GM18505 (cell line): ENCODE measurements around the gene CYSLTR1.

Source experiments
- ATAC-seq: cut with Tn5 transposase; IDR thresholded peaks from one replicate; pipeline ENCODE4 v1.9.1; 2021; ENCODE audit not compliant: unreplicated experiment
- POLR2A ChIP-seq: IDR thresholded peaks from 4 replicates; pipeline ENCODE4 v1.6.1; 2011; ENCODE audit warnings: borderline replicate concordance; ENCODE audit not compliant: insufficient read depth, insufficient read length; ENCODE audit errors: extremely low read depth

CYSLTR1 gene

GRCh38 chrX:78327370-78328086 is at the start of gene CYSLTR1:
Gene CYSLTR1, minus strand, starts transcription at chrX:78327611. Its CDS starts 53,865 bp downstream, at chrX:78273746.
- no peak for TF ChIP-seq POLR2A
- peak; percentile 57 for ATAC-seq

- ATAC-seq: no peak
- TF ChIP-seq POLR2A: no peak
Observed at GRCh38 chrX:78377186-78377585, 49.8 kb upstream of the CYSLTR1 start.

DNA sequence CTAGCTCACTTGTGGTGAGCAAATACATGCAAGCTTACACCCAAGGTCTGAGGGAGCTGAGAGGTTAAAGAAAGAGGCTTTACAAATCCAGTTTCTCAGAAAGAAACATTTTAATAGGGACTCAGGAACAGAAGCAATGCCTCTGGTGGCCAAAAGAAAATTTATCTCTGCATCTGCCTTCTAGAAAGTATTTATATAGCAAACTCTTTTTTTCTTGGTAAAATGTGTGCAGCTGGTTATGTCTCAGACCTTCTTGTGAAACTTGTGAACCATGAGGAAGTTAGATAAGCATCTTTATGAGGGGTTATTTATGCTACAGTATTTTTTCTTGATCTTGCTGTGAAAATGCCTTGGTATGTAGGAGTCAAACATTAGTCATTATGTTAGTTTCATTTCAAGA is 48.5 kb upstream of the CYSLTR1 start:
- peak; percentile 79 for ATAC-seq
- TF ChIP-seq POLR2A: no peak

DNA sequence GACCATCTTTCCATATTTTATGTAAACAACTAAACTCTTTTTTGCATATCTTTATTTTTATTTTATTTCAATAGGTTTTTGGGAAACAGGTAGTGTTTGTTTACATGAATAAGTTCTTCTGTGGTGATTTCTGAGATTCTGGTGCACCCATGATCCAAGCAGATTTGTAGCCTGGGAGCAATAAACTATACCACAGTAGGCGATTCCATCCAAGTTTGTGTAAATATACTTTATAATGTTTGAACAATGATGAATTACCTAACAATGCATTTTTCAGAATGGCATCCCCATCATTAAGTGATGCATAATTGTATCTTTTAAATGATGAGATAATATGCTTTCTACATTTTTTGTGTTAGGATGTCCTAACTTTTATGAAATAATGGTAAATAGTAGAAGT is 39.2 kb upstream of the CYSLTR1 start:
- no peak for ATAC-seq

DNA sequence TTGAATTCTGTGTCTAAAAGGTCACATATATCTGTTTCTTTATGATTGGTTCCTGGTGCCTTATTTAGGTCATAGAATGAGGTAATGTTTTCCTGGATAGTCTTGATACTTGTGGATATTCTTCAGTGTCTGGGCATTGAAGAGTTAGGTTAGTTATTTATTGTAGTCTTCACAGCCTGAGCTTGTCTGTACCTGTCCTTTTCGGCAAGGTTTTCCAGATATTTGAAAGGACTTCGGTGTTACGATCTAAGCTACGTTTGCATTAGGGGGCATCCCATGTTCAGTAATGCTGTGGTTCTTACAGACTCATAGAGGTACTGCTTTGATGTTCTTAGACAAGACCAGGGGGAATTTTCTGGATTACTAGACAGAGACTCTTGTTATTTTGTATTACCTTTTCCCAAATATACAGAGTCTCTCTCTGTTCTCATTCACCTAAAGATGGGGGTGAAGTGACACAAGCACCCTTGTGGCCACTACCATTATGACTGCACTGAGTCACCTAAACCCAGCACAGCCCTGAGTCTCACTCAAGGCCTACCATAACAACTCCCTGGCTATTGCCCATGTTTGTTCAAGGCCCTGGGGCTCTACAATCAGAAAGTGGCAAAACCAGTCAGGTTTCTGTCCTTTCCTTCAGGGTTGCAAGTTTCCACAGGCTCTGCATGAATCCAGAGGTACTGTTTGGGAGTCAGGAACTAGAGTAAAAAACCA is 30.1 kb upstream of the CYSLTR1 start:
- ATAC-seq: no peak
- no peak for TF ChIP-seq POLR2A

More for the DNA sequence above, 39.2 kb upstream of the CYSLTR1 start:
- no peak for TF ChIP-seq POLR2A

DNA sequence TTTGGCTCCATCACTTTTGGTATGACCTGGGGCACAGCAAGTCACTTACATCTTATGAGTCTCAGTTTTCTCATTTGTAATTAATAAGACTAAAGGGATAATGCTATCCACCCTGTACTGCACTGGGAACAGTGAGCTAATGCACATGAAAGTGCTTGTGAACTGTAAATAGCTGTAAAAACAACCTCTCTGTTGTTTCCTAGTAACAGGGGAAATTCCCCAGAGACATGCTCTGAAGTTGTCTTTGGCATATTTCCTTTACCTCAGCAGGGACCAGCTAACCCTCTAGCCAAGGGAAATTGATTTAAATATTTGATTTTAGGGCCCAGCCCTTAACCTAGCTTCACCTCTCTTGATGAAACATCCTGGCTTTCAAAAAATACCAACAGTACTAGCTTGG is 6.1 kb upstream of the CYSLTR1 start:
- peak; percentile 56 for ATAC-seq
- no peak for TF ChIP-seq POLR2A

DNA sequence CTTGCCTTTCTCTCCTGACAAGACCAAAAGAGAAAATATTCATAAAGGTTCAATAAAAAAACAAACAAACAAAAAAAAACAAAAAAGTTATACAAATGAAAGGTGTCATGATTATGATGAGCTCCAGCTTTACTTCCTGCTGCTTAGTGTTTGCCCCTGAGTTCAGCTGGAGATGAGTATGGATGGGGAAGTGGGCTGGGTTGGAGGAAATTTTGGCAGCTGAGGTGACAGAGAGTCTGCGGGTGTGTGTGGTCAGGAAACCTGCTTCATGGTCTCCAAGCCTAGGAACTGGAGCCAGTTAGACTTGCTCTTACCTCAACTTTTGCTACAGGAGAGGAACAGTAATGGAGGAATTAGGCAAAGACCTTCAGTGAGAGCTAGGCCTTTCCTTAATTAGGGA is 4.3 kb upstream of the CYSLTR1 start:
- TF ChIP-seq POLR2A: no peak
- no peak for ATAC-seq

- no peak for TF ChIP-seq POLR2A
- ATAC-seq: no peak
Observed at GRCh38 chrX:78330540-78330939, 3.1 kb upstream of the CYSLTR1 start.

- no peak for TF ChIP-seq POLR2A
- no peak for ATAC-seq
Observed at GRCh38 chrX:78330068-78330467, 2.7 kb upstream of the CYSLTR1 start.

GRCh38 chrX:78329486-78329885 is 2.1 kb upstream of the CYSLTR1 start:
- no peak for ATAC-seq

GRCh38 chrX:78326401-78326800 is 1.0 kb downstream of the CYSLTR1 start:
- ATAC-seq: no peak
- TF ChIP-seq POLR2A: no peak

More at GRCh38 chrX:78329486-78329885, 2.1 kb upstream of the CYSLTR1 start:
- TF ChIP-seq POLR2A: no peak

GRCh38 chrX:78322863-78323262 is 4.5 kb downstream of the CYSLTR1 start:
- no peak for TF ChIP-seq POLR2A
- ATAC-seq: no peak

DNA sequence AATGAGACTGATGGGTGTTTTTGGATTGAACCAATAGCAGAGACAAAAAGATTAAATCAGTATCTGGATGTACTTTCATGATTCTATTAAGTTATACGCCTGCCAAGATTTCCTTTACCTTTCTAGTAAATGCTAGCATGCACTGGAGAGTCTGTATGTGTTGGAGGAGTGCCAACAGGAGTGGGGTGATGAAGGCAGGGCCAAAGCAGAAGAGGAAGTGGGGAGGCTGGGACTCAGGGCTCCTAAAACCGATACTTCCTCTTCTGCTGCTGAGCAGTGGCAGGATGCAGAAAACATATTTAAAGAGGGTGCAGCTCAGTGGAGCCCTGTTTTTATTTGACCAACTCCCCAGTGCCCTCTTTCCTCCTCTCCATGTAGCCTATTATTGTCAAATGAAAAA is 5.6 kb downstream of the CYSLTR1 start:
- peak; percentile 98 for ATAC-seq
- TF ChIP-seq POLR2A: no peak

DNA sequence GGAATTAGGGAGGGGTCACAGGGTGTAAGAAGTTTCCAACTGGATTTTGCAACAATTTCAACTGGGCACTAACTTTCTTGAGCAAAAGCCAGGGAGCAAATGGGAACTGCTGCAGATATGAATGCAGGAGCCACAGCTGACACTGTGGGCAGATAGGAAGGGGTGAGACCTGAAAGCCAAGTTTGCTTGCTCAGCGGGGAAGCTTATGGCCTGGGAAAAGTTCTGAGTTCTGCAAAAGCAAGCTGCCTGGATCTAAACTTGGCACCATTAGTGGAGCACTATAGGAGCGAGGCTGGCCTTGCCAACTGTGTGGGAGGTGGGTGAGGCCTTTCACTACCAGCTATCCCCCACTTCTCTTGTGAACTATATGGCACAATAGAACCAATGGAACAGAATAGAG is 11.1 kb downstream of the CYSLTR1 start:
- ATAC-seq: no peak
- TF ChIP-seq POLR2A: no peak
